GM13976 (cell line): ENCODE data around the gene SRD5A1.

Experiments
- DNase-seq: peaks from one replicate; pipeline ENCODE4 v3.0.0; 2012; ENCODE audit warnings: low spot score
- in situ Hi-C: fragments of 300-500 bp; cut with MboI; formaldehyde crosslinking; loops from one replicate; pipeline ENCODE4 v1.12.0; 2022; ENCODE audit warnings: low sequenced_read_pairs, mixed read lengths, inconsistent platforms; ENCODE audit not compliant: unreplicated experiment
- TF ChIP-seq, protein P1 (sequence below): IDR thresholded peaks from 2 replicates; pipeline ENCODE4 v1.5.1; 2012; ENCODE audit warnings: borderline replicate concordance, mild to moderate bottlenecking; ENCODE audit not compliant: insufficient read depth; ENCODE audit errors: extremely low read depth, missing control alignments, control extremely low read depth

SRD5A1 gene

GRCh38 chr5:6718718-6719117, 85.5 kb downstream of the SRD5A1 start:
- in situ Hi-C loops, result no loop called here
- TF ChIP-seq, protein P1, sequence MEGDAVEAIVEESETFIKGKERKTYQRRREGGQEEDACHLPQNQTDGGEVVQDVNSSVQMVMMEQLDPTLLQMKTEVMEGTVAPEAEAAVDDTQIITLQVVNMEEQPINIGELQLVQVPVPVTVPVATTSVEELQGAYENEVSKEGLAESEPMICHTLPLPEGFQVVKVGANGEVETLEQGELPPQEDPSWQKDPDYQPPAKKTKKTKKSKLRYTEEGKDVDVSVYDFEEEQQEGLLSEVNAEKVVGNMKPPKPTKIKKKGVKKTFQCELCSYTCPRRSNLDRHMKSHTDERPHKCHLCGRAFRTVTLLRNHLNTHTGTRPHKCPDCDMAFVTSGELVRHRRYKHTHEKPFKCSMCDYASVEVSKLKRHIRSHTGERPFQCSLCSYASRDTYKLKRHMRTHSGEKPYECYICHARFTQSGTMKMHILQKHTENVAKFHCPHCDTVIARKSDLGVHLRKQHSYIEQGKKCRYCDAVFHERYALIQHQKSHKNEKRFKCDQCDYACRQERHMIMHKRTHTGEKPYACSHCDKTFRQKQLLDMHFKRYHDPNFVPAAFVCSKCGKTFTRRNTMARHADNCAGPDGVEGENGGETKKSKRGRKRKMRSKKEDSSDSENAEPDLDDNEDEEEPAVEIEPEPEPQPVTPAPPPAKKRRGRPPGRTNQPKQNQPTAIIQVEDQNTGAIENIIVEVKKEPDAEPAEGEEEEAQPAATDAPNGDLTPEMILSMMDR, result no peak
- no peak for DNase-seq

DNA sequence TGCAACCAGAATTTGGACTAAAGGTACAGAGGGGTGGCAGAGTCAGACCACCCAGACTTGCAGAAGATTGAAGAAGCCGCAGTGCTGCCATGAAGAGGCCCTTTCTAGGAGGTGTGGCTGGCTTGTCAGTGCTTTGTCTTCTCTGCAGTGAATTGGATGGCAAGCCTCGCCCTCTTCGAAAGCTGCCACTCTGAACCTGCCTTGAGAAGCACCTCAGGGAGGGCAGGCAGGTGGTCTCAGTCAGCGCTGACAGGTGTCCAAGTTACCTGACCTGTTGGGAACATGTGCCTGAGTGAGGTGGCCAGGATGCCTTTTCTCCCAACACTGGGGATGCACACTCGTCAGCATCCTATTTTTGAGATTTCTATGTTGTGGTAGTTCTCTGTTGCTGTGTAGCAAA, 86.2 kb downstream of the SRD5A1 start:
- DNase-seq, result no peak
- in situ Hi-C loops, result no loop called here
- TF ChIP-seq, protein P1, result no peak

GRCh38 chr5:6719896-6720560, 86.8 kb downstream of the SRD5A1 start:
- in situ Hi-C loops, result no loop called here
- no peak for DNase-seq
- TF ChIP-seq, protein P1, result no peak

- in situ Hi-C loops, result no loop called here
- TF ChIP-seq, protein P1, result no peak
- DNase-seq, result no peak
Measured at GRCh38 chr5:6720561-6720921, 87.3 kb downstream of the SRD5A1 start.

- TF ChIP-seq, protein P1, result no peak
- DNase-seq, result no peak
- in situ Hi-C loops, result no loop called here
Measured at GRCh38 chr5:6721442-6721841, 88.2 kb downstream of the SRD5A1 start.

- in situ Hi-C loops, result no loop called here
Measured at GRCh38 chr5:6722015-6722414, 88.8 kb downstream of the SRD5A1 start.

More at GRCh38 chr5:6722015-6722414, 88.8 kb downstream of the SRD5A1 start:
- no peak for DNase-seq
- TF ChIP-seq, protein P1, result no peak
